HG03469 (cell line): Measurements from ENCODE around the gene SNRK.

Experiments
- ATAC-seq: cut with Tn5 transposase; IDR thresholded peaks from one replicate; pipeline ENCODE4 v1.9.1; 2021; ENCODE audit warnings: mild to moderate bottlenecking, moderate library complexity, moderate number of reproducible peaks; ENCODE audit not compliant: unreplicated experiment

Gene SNRK

GRCh38 chr3:43370293-43370980 lies 84.1 kb downstream of the SNRK start:
- ATAC-seq, result no peak

GRCh38 chr3:43371494-43371893 lies 85.2 kb downstream of the SNRK start:
- no peak for ATAC-seq

- no peak for ATAC-seq
Measured at GRCh38 chr3:43372007-43372740, 85.8 kb downstream of the SNRK start.

GRCh38 chr3:43372809-43373559 lies 86.6 kb downstream of the SNRK start:
- no peak for ATAC-seq

- ATAC-seq, result no peak
Measured at GRCh38 chr3:43373560-43373928, 87.2 kb downstream of the SNRK start.

- ATAC-seq, result peak; percentile 62
Measured at GRCh38 chr3:43378066-43378935, 92.0 kb downstream of the SNRK start.

- no peak for ATAC-seq
Measured at GRCh38 chr3:43379343-43379742, 93.0 kb downstream of the SNRK start.

GRCh38 chr3:43388175-43388574 lies 101.8 kb downstream of the SNRK start:
- no peak for ATAC-seq

- no peak for ATAC-seq
Measured at GRCh38 chr3:43388915-43389314, 102.6 kb downstream of the SNRK start.

- ATAC-seq, result no peak
Measured at GRCh38 chr3:43389388-43390254, 103.3 kb downstream of the SNRK start.

- ATAC-seq, result no peak
Measured at GRCh38 chr3:43390255-43390588, 103.9 kb downstream of the SNRK start.

- ATAC-seq, result no peak
Measured at GRCh38 chr3:43391621-43392020, 105.3 kb downstream of the SNRK start.

- ATAC-seq, result no peak
Measured at GRCh38 chr3:43394041-43394554, 107.8 kb downstream of the SNRK start.

GRCh38 chr3:43399034-43399433 lies 112.7 kb downstream of the SNRK start:
- ATAC-seq, result no peak

GRCh38 chr3:43400167-43400566 lies 113.8 kb downstream of the SNRK start:
- ATAC-seq, result no peak
